ENCODE data around the gene FBXL3. TPM values are rescaled to one million over a fixed set of nuclear protein-coding genes. Genes with fewer than 3 reads are reported as not detected.

Gene FBXL3
- total RNA-seq, 1 experiment from 2014 or later, result 56.8 TPM

- no peaks in the 10 kb centered on the region for H3K9me2 ChIP-seq (replicated peaks; ENCODE audit: insufficient read depth, low read length)
- H2AFZ ChIP-seq (ENCODE audit: low read length), result no peak overlapping the region
- H3K27ac ChIP-seq (ENCODE audit: low read length), result peak overlapping the region; percentile 24; the same call in 1 of the 2 replicates
- peaks cover 22% of the 10 kb centered on the region for H3K4me1 ChIP-seq (ENCODE audit: low read length)
- no peak overlapping the region for H3K4me2 ChIP-seq (ENCODE audit: low read depth, low read length, poor library complexity, severe bottlenecking)
- DNase-seq, result peak; percentile 58
- H3K79me2 ChIP-seq (ENCODE audit: low read length), result peaks cover 40% of the 10 kb centered on the region
- no peak overlapping the region for H3K9ac ChIP-seq (ENCODE audit: low read length)
- H3K4me3 ChIP-seq (ENCODE audit: low read length), result no peak overlapping the region
- H3K36me3 ChIP-seq (ENCODE audit: insufficient read depth, low read length), result peaks cover 41% of the 10 kb centered on the region
- no peaks in the 10 kb centered on the region for H3K27me3 ChIP-seq (ENCODE audit: low read length)
- H3K9me3 ChIP-seq (ENCODE audit: low read length), result no peaks in the 10 kb centered on the region
- no peaks in the 10 kb centered on the region for H4K20me1 ChIP-seq (ENCODE audit: insufficient read depth, low read depth, low read length)
These were observed 24.3 kb downstream of the FBXL3 start for GRCh38 chr13:77002590-77003190.

GRCh38 chr13:77001963-77002587 is 24.9 kb downstream of the FBXL3 start:
- H3K36me3 ChIP-seq (ENCODE audit: insufficient read depth, low read length), result peaks cover 38% of the 10 kb centered on the region
- H3K4me2 ChIP-seq (ENCODE audit: low read depth, low read length, poor library complexity, severe bottlenecking), result no peak overlapping the region
- no peak overlapping the region for H3K4me3 ChIP-seq (ENCODE audit: low read length)
- peaks cover 34% of the 10 kb centered on the region for H3K79me2 ChIP-seq (ENCODE audit: low read length)
- H3K9me2 ChIP-seq (replicated peaks; ENCODE audit: insufficient read depth, low read length), result no peaks in the 10 kb centered on the region
- H3K27ac ChIP-seq (ENCODE audit: low read length), result peak overlapping the region; percentile 24; the same call in 1 of the 2 replicates
- H3K9me3 ChIP-seq (ENCODE audit: low read length), result no peaks in the 10 kb centered on the region
- no peak overlapping the region for H3K9ac ChIP-seq (ENCODE audit: low read length)
- H3K4me1 ChIP-seq (ENCODE audit: low read length), result peaks cover 22% of the 10 kb centered on the region
- no peaks in the 10 kb centered on the region for H3K27me3 ChIP-seq (ENCODE audit: low read length)
- no peaks in the 10 kb centered on the region for H4K20me1 ChIP-seq (ENCODE audit: insufficient read depth, low read depth, low read length)
- H2AFZ ChIP-seq (ENCODE audit: low read length), result no peak overlapping the region
- DNase-seq, result no peak

- Histone ChIP-seq H3K79me2 (ENCODE audit: low read length) (peaks cover 30% of the 10 kb centered on the region), H3K9me3 (ENCODE audit: low read length) (no peaks in the 10 kb centered on the region), H3K4me1 (ENCODE audit: low read length) (peaks cover 22% of the 10 kb centered on the region), H3K36me3 (ENCODE audit: insufficient read depth, low read length) (peaks cover 38% of the 10 kb centered on the region), H3K4me3 (ENCODE audit: low read length) (no peak overlapping the region), H4K20me1 (ENCODE audit: insufficient read depth, low read depth, low read length) (no peaks in the 10 kb centered on the region), H3K4me2 (ENCODE audit: low read depth, low read length, poor library complexity, severe bottlenecking) (no peak overlapping the region), H3K9ac (ENCODE audit: low read length) (no peak overlapping the region), H2AFZ (ENCODE audit: low read length) (no peak overlapping the region), H3K9me2 (replicated peaks; ENCODE audit: insufficient read depth, low read length) (no peaks in the 10 kb centered on the region), H3K27ac (ENCODE audit: low read length) (0 out of 2 replicates have a peak overlapping the region, but pooled peaks have one; percentile 24), H3K27me3 (ENCODE audit: low read length) (no peaks in the 10 kb centered on the region)
- no peak for DNase-seq
These were observed 25.4 kb downstream of the FBXL3 start for GRCh38 chr13:77001540-77001939.

GRCh38 chr13:77000475-77000874 is 26.5 kb downstream of the FBXL3 start:
- H3K9me3 ChIP-seq (ENCODE audit: low read length), result no peaks in the 10 kb centered on the region
- H3K36me3 ChIP-seq (ENCODE audit: insufficient read depth, low read length), result peaks cover 38% of the 10 kb centered on the region
- no peaks in the 10 kb centered on the region for H3K27me3 ChIP-seq (ENCODE audit: low read length)
- no peak for DNase-seq
- H3K4me1 ChIP-seq (ENCODE audit: low read length), result peaks cover 17% of the 10 kb centered on the region
- peaks cover 19% of the 10 kb centered on the region for H3K79me2 ChIP-seq (ENCODE audit: low read length)
- no peak overlapping the region for H3K4me3 ChIP-seq (ENCODE audit: low read length)
- H3K9ac ChIP-seq (ENCODE audit: low read length), result no peak overlapping the region
- no peak overlapping the region for H3K27ac ChIP-seq (ENCODE audit: low read length)
- no peak overlapping the region for H2AFZ ChIP-seq (ENCODE audit: low read length)
- no peak overlapping the region for H3K4me2 ChIP-seq (ENCODE audit: low read depth, low read length, poor library complexity, severe bottlenecking)
- no peaks in the 10 kb centered on the region for H3K9me2 ChIP-seq (replicated peaks; ENCODE audit: insufficient read depth, low read length)
- no peaks in the 10 kb centered on the region for H4K20me1 ChIP-seq (ENCODE audit: insufficient read depth, low read depth, low read length)

- Histone ChIP-seq H3K9me3 (ENCODE audit: low read length) (no peaks in the 10 kb centered on the region), H3K9me2 (replicated peaks; ENCODE audit: insufficient read depth, low read length) (no peaks in the 10 kb centered on the region), H3K79me2 (ENCODE audit: low read length) (peaks cover 27% of the 10 kb centered on the region), H3K9ac (ENCODE audit: low read length) (no peak overlapping the region), H3K27ac (ENCODE audit: low read length) (no peak overlapping the region), H3K4me1 (ENCODE audit: low read length) (peaks cover 29% of the 10 kb centered on the region), H3K36me3 (ENCODE audit: insufficient read depth, low read length) (peaks cover 18% of the 10 kb centered on the region; the same call in 1 of the 2 replicates), H4K20me1 (ENCODE audit: insufficient read depth, low read depth, low read length) (no peaks in the 10 kb centered on the region), H2AFZ (ENCODE audit: low read length) (no peak overlapping the region), H3K4me2 (ENCODE audit: low read depth, low read length, poor library complexity, severe bottlenecking) (no peak overlapping the region), H3K27me3 (ENCODE audit: low read length) (no peaks in the 10 kb centered on the region), H3K4me3 (ENCODE audit: low read length) (no peak overlapping the region)
- no peak for DNase-seq
These were observed 32.7 kb downstream of the FBXL3 start for GRCh38 chr13:76994281-76994680.

- Histone ChIP-seq H3K4me2 (ENCODE audit: low read depth, low read length, poor library complexity, severe bottlenecking) (peak overlapping the region; percentile 94), H3K9ac (ENCODE audit: low read length) (peak overlapping the region; percentile 92; the same call in 1 of the 2 replicates), H3K27ac (ENCODE audit: low read length) (no peak overlapping the region), H4K20me1 (ENCODE audit: insufficient read depth, low read depth, low read length) (no peaks in the 10 kb centered on the region), H3K36me3 (ENCODE audit: insufficient read depth, low read length) (peaks cover 11% of the 10 kb centered on the region; the same call in 1 of the 2 replicates), H3K4me1 (ENCODE audit: low read length) (peaks cover 28% of the 10 kb centered on the region), H3K27me3 (ENCODE audit: low read length) (no peaks in the 10 kb centered on the region), H3K4me3 (ENCODE audit: low read length) (peak overlapping the region; percentile 95), H3K79me2 (ENCODE audit: low read length) (peaks cover 27% of the 10 kb centered on the region), H3K9me2 (replicated peaks; ENCODE audit: insufficient read depth, low read length) (no peaks in the 10 kb centered on the region), H2AFZ (ENCODE audit: low read length) (no peak overlapping the region), H3K9me3 (ENCODE audit: low read length) (no peaks in the 10 kb centered on the region)
- DNase-seq, result no peak
These were observed 33.5 kb downstream of the FBXL3 start for GRCh38 chr13:76993473-76993872.

- Histone ChIP-seq H3K9me2 (replicated peaks; ENCODE audit: insufficient read depth, low read length) (no peaks in the 10 kb centered on the region), H3K79me2 (ENCODE audit: low read length) (peaks cover 27% of the 10 kb centered on the region), H3K9ac (ENCODE audit: low read length) (peak overlapping the region; percentile 92), H3K36me3 (ENCODE audit: insufficient read depth, low read length) (peaks cover 7% of the 10 kb centered on the region; the same call in 1 of the 2 replicates), H3K4me3 (ENCODE audit: low read length) (peak overlapping the region; percentile 95), H3K4me2 (ENCODE audit: low read depth, low read length, poor library complexity, severe bottlenecking) (peak overlapping the region; percentile 94), H3K9me3 (ENCODE audit: low read length) (no peaks in the 10 kb centered on the region), H3K27me3 (ENCODE audit: low read length) (no peaks in the 10 kb centered on the region), H3K4me1 (ENCODE audit: low read length) (peaks cover 25% of the 10 kb centered on the region), H4K20me1 (ENCODE audit: insufficient read depth, low read depth, low read length) (no peaks in the 10 kb centered on the region), H2AFZ (ENCODE audit: low read length) (no peak overlapping the region), H3K27ac (ENCODE audit: low read length) (no peak overlapping the region)
- no peak for DNase-seq
These were observed 33.9 kb downstream of the FBXL3 start for GRCh38 chr13:76993021-76993420.

- no peaks in the 10 kb centered on the region for H3K27me3 ChIP-seq (ENCODE audit: low read length)
- peaks cover 27% of the 10 kb centered on the region for H3K79me2 ChIP-seq (ENCODE audit: low read length)
- no peaks in the 10 kb centered on the region for H3K9me2 ChIP-seq (replicated peaks; ENCODE audit: insufficient read depth, low read length)
- H4K20me1 ChIP-seq (ENCODE audit: insufficient read depth, low read depth, low read length), result no peaks in the 10 kb centered on the region
- peaks cover 2% of the 10 kb centered on the region; the same call in 1 of the 2 replicates for H3K36me3 ChIP-seq (ENCODE audit: insufficient read depth, low read length)
- peak overlapping the region; percentile 84; the same call in 1 of the 2 replicates for H2AFZ ChIP-seq (ENCODE audit: low read length)
- H3K9ac ChIP-seq (ENCODE audit: low read length), result peak overlapping the region; percentile 92
- H3K4me1 ChIP-seq (ENCODE audit: low read length), result peaks cover 25% of the 10 kb centered on the region
- peak overlapping the region; percentile 95 for H3K4me3 ChIP-seq (ENCODE audit: low read length)
- H3K9me3 ChIP-seq (ENCODE audit: low read length), result no peaks in the 10 kb centered on the region
- peak overlapping the region; percentile 38; the same call in 1 of the 2 replicates for H3K27ac ChIP-seq (ENCODE audit: low read length)
- peak; percentile 53 for DNase-seq
- peak overlapping the region; percentile 94 for H3K4me2 ChIP-seq (ENCODE audit: low read depth, low read length, poor library complexity, severe bottlenecking)
These were observed 34.4 kb downstream of the FBXL3 start for GRCh38 chr13:76992548-76993001.

All from Karpas-422 (cell line).